Measurements from ENCODE around the gene OR10V1.

Gene OR10V1

GRCh38 chr11:59746111-59746510 lies 32.5 kb upstream of the OR10V1 start (continued):
- no peak for TF ChIP-seq ZBTB26 (tag by site-specific recombination; optimal IDR thresholded peaks at IDR 0.05)
- TF ChIP-seq ZNF366 (tag by site-specific recombination; conservative IDR thresholded peaks at IDR 0.05) = no peak
- no peak for TF ChIP-seq ZNF2 (tag by site-specific recombination; IDR thresholded peaks at IDR 0.05)

- no peaks in the 10 kb centered on the region for H3K9me3 ChIP-seq (ENCODE audit: control insufficient read depth, insufficient read depth, low read depth, low read length)
- no peaks in the 10 kb centered on the region for H3K4me1 ChIP-seq (ENCODE audit: control insufficient read depth, insufficient read depth, low read length)
- no peaks in the 10 kb centered on the region for H3K36me3 ChIP-seq (ENCODE audit: control insufficient read depth in 2 of 2, insufficient read depth in 1 of 2, low read length in 2 of 2)
- no peak overlapping the region for H3K27ac ChIP-seq (ENCODE audit: extremely low read depth, low read depth, low read length)
- H3K4me3 ChIP-seq (ENCODE audit: low read depth, low read length) = no peak overlapping the region
- TF ChIP-seq PRDM10 (tag by site-specific recombination; IDR thresholded peaks at IDR 0.05) (no peak), ZNF707 (tag by site-specific recombination; IDR thresholded peaks at IDR 0.05) (no peak), GLIS1 (tag by site-specific recombination; IDR thresholded peaks at IDR 0.05) (no peak), CTCF (tag by site-specific recombination; IDR thresholded peaks at IDR 0.05) (no peak), GFI1B (tag by site-specific recombination; IDR thresholded peaks at IDR 0.05) (no peak), ZBTB11 (tag by site-specific recombination; conservative IDR thresholded peaks at IDR 0.05; ENCODE audit: low read depth) (no peak), ZNF121 (tag by site-specific recombination; IDR thresholded peaks at IDR 0.05) (no peak), ZBTB17 (tag by site-specific recombination; IDR thresholded peaks at IDR 0.05) (no peak), GLI2 (tag by site-specific recombination; IDR thresholded peaks at IDR 0.05; ENCODE audit: borderline replicate concordance, low read depth) (no peak), ZNF362 (tag by site-specific recombination; IDR thresholded peaks at IDR 0.05) (no peak), SETDB1 (IDR thresholded peaks at IDR 0.05; ENCODE audit: insufficient read length, low read length) (no peak), ZSCAN18 (tag by site-specific recombination; IDR thresholded peaks at IDR 0.05) (no peak), ATF2 (tag by site-specific recombination; IDR thresholded peaks at IDR 0.05; ENCODE audit: low read depth) (no peak), RBAK (tag by site-specific recombination; IDR thresholded peaks at IDR 0.05) (no peak), ZNF626 (tag by site-specific recombination; IDR thresholded peaks at IDR 0.05) (no peak), ZBTB21 (tag by site-specific recombination; IDR thresholded peaks at IDR 0.05) (no peak), ZNF221 (tag by site-specific recombination; IDR thresholded peaks at IDR 0.05; ENCODE audit: borderline replicate concordance) (no peak), ZNF701 (tag by site-specific recombination; IDR thresholded peaks at IDR 0.05) (no peak), ZBTB48 (tag by site-specific recombination; IDR thresholded peaks at IDR 0.05) (no peak)
- ChIA-PET CTCF (no interaction called here), POLR2A (no interaction called here)
Observed at GRCh38 chr11:59730896-59731565, 17.4 kb upstream of the OR10V1 start.
